ENCODE data around the gene TPRN.

DNA sequence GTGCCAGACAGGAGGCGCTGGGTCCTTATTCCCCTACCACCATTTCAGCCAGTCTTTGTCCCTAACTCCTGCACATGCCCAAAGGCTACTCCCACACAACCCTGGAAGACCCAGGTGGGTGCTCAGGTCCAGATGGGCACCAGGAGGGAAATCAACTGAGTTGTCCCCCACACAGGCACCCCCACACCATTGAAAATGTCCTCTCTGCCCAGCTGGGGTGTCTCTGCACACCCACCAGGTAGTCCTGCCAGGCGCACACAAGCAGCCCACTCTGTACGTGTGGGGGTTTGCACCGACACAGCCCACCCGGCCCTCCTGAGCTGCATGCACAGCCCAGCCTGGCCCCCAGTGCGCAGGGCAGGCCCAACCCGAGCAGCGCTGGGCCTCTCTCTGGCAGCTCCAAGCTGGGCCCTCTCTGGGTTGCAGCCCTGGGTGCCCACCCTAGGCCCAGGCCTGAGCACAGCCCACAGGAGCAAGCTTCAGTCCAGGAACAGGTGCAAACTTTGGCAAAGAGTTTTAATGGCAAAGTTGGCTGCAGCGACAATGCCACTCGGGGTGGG, 19.3 kb upstream of the TPRN start:
- TF ChIP-seq, protein P1, sequence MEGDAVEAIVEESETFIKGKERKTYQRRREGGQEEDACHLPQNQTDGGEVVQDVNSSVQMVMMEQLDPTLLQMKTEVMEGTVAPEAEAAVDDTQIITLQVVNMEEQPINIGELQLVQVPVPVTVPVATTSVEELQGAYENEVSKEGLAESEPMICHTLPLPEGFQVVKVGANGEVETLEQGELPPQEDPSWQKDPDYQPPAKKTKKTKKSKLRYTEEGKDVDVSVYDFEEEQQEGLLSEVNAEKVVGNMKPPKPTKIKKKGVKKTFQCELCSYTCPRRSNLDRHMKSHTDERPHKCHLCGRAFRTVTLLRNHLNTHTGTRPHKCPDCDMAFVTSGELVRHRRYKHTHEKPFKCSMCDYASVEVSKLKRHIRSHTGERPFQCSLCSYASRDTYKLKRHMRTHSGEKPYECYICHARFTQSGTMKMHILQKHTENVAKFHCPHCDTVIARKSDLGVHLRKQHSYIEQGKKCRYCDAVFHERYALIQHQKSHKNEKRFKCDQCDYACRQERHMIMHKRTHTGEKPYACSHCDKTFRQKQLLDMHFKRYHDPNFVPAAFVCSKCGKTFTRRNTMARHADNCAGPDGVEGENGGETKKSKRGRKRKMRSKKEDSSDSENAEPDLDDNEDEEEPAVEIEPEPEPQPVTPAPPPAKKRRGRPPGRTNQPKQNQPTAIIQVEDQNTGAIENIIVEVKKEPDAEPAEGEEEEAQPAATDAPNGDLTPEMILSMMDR (conservative IDR thresholded peaks at IDR 0.05; ENCODE audit: low read depth, low read length) = no peak
- no peak for TF ChIP-seq EZH2 (IDR thresholded peaks at IDR 0.05; ENCODE audit: borderline replicate concordance, low read depth, low read length, poor library complexity, severe bottlenecking)
